Lower leg skin (tissue), 3 donors: ENCODE measurements around the gene RPH3AL.

ENCODE experiments used
- POLR2A ChIP-seq, 2 donors: fragments of 450-650 bp; IDR thresholded peaks; one replicate each; pipeline ENCODE4 v1.6.1; 2016 to 2017; ENCODE audit warnings: antibody characterized with exemption in 2 of 2, mild to moderate bottlenecking in 1 of 2, moderate library complexity in 1 of 2
- TF ChIP-seq, protein P1 (sequence below), 3 donors: fragments of 450-650 bp; IDR thresholded peaks; one replicate each; pipeline ENCODE4 v1.5.1; 2016; ENCODE audit warnings: antibody characterized with exemption in 3 of 3, mild to moderate bottlenecking in 3 of 3, moderate library complexity in 2 of 3

DNA sequence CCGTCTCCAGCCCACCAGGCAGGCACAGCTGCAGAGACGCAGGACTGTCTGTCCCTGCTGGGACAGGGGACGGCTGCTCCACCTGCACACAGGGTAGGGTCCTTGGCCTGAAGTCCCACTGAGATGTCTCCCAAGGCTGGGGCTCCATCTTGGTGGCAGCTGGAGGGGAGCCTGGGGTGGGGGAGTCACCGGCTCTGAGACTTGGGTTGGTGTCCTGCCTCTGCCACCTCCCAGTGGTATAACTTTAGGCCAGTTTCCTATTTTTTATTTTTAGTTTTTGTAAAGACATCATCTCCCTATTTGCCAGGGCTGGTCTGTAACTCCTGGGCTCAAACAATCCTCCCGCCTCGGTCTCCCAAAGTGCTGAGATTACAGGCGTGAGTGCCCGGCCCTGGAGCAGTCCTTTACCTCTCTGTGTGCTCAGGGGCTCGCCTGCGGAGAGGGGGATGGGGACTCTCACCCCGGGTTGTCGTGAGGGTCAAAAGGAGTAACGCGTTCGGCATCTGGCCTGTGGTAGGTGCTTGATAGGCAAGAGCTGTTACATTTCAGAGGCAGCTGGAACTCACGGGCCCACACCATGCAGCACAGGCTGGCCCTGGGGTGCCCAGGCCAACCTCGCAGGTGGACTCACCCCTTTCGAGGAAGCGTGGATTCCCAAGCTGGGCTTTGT is 124.5 kb downstream of the RPH3AL start:
- TF ChIP-seq, protein P1, sequence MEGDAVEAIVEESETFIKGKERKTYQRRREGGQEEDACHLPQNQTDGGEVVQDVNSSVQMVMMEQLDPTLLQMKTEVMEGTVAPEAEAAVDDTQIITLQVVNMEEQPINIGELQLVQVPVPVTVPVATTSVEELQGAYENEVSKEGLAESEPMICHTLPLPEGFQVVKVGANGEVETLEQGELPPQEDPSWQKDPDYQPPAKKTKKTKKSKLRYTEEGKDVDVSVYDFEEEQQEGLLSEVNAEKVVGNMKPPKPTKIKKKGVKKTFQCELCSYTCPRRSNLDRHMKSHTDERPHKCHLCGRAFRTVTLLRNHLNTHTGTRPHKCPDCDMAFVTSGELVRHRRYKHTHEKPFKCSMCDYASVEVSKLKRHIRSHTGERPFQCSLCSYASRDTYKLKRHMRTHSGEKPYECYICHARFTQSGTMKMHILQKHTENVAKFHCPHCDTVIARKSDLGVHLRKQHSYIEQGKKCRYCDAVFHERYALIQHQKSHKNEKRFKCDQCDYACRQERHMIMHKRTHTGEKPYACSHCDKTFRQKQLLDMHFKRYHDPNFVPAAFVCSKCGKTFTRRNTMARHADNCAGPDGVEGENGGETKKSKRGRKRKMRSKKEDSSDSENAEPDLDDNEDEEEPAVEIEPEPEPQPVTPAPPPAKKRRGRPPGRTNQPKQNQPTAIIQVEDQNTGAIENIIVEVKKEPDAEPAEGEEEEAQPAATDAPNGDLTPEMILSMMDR (IDR thresholded peaks at IDR 0.05): no peak
- TF ChIP-seq POLR2A (IDR thresholded peaks at IDR 0.05): no peak
